Measurements from ENCODE around the gene TP53I11.
A peak's percentile ranks its signal among the peaks of the same experiment; 100 is the strongest.

Gene TP53I11

DNA sequence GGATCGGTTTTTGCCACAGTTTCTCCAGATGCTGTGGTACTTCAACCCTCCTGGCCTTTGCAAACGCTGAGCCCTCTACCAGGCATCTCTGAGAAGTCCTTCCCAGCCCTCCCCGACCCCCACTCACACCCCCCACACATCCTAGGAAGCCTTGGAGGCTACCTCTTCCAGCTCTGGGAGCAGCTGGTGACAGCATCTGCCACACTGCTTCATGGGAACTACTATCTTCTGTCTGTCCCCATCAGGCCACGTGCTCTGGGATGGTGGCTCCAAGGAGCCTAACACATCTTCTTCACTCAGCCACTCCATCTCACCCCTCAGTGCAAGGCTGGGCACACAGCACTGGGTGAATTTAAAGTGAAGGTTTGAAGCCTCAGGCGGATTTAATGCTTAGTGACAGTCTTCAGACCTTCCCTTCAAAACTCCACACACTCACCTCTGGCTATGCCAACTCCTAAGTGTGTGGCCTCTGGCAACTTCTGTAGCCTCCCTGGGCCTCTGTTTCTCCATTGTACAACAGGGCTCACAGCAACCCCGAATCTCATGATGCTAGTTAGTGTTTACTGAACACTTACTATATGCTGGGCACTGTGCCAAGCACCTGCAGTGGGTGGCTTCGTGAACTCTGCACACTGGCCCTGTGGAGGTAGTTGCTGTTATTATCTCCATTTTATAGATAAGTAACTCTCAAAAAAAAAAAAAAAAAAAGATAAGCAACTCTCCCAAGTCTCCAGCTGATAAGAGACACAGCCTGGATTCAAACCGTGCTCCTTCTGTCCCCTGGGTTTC lies 7.3 kb upstream of the TP53I11 start:
- no peak for DNase-seq

DNA sequence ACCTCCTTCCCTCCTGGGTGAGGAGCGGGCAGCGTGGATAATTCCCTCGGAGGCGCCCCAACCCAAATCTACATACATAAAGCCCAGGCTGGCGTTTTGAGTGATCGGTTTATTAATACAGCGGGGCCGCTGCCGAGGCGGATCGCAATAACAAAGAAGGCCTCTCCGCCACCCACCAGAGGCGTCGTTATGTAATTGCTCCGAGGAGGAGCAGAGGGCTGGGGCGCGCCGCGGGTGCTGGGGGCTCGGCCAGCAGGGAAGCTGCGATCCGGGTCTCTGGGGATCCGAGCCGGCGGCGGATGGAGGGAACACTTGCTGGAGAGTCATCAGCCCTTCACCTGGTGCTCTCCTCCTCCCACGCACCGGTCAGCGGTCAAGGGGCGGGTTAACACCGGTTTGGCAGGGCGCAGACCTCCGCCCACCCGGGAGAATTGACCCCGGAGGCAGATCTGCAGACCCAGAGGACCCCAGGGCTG lies 6.4 kb upstream of the TP53I11 start:
- DNase-seq: peak; percentile 48

DNA sequence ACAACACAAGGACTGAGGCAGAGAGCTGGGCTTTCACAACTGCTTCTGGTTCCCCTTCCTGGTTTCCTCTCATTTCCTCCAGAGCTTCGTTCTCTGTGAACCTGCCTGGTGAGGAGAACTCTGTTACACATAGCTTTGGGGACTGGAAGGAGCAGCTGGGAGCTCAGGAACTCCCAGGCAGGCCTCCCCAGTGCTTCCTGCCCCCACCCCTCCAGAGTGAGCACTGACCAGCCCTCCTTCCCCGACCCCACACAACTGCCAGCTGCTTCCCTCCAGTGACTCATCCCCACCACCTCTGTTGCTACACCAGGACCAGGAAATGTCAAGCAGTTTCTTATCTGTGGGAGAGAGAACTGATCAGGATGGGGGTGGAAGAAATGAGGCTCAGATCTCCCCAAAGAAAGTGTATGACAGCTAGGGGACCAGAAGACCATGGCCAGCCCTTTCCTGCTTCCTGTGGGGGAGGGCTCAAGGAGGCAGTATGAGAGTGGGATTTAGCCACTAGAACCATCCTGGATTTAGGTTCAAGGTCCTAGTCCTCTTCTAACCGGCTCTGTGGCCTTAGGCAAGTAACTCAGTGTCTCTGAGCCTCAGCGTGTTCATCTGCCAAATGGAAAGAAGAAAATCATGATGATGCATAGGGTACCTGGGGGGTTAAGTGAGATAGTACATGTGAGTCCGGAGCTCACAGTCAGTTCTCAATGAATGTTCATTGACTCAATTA lies 4.5 kb upstream of the TP53I11 start:
- DNase-seq: no peak

DNA sequence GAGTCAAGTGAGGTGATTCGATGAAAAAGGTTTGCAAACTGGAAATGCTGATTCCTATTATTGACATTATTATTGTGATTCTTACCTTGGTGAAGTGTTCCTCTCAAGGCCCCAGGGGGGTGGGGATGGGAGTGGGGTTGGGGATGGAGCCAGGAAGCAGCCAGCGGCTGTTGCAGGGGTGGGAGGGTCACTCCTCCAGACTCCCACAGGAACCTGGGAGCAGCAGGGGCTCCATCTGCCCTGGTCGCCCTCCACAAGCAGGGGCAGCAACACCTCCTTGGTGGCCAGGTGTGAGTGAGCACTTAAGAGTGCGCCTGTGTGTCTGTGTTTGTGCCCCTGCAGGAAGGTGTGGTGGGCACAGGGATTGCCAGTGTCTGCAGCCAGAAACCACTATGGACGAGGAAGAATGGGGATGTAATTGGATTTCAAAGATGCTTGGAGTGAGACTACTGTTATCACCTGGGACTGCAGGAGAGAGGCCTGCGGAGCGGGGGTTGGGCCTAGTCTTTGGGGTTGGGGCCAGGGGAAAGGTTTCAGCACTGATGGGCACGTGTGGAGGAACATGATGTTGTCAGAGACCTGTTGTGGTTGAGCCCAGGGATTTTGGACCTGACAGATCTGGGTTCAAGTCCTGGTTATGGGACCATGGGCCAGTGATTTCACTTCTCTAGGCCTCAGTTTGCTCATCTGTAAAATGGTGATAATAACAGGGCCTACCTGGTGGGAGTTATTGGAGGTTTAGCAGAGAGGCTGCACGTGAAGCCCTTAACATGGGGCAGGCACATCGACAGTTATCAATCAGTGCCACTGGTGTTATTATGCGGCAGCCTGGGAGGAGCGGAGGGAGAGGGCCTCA lies 3.6 kb upstream of the TP53I11 start:
- no peak for DNase-seq

DNA sequence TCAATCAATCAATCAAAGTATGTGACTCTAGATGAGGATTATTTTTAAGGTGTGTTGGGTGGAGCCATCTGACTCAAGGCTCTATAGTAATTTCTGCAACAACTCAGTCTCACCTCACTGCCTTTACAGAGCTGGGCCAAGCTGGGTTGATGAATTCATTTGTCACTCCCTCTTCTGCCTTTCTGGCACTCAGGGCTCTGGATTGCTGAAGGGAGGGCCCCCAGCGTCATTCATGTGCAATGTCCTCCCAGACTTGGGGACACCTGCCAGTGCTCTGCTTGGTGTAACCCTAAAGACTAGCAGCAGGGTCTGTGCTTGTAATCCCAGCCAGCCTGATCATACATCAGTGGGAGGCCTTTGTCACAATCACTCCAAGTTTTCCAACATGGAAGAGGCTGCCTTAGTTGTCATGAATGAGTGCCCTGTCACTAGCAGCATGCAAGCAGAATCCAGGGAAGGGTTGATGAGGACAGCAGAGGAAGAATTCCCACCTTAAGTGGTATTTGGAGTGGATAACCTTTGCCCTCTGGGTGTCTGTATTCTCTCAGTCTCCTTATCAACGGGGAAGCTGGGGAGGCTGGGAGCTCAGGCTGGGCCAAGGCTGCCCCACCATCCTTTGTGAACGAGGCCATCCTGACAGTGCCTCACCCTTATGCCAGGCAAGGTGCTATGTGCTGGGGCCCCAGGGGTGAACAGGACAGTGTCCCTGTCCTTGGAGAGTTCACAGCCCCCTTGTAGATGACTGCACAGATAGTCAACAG lies 2.0 kb upstream of the TP53I11 start:
- DNase-seq: no peak

DNA sequence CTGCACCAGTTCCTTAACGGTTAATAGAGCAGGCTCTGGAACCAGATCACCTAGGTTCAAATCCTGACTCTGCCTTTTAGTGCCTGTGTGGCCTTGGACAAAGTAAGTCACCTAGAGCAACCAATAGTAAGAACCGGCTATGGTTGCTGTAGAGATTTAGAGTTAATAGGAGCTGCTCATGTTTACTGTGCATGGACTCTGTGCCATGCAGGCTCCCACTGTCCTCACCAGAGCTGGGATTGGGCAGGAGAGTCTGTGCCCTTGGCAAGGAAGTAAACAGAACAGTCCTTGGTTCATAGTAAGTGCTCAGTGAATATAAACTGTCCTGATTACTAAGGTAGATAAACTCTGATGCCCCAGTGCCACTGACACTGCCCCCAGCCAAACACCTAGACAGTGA lies 1.4 kb upstream of the TP53I11 start:
- no peak for DNase-seq

DNA sequence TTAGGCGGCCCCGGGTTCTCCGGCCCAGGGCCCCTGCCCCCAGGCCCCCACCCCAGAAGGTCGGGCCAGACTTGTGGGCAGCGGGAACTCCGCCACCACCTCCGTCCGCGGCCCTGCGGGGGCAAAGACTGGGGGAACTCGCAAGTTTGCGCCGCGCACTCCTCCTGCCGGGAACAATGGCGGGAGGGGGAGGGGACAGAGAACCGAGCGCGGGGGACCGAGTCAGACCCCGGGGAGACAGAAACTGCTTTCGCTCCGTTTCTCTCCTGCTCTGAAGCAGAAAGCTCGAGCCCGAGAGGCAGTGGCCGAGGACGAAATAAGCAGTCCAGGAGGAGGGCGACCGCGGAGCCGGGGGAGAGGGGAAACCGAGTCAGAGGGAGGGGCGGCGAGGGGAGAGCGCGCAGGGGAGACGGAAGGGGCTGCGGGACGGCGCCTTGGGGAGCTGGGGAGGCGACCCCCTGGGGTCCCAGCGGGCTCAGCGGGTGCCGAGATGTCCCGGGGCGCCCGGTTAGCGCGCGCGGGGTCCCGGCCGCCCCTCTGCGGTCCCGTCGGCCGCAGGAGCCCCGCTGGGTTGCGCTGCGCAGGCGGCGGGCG lies 555 bp downstream of the TP53I11 start:
- DNase-seq: peak; percentile 75

DNA sequence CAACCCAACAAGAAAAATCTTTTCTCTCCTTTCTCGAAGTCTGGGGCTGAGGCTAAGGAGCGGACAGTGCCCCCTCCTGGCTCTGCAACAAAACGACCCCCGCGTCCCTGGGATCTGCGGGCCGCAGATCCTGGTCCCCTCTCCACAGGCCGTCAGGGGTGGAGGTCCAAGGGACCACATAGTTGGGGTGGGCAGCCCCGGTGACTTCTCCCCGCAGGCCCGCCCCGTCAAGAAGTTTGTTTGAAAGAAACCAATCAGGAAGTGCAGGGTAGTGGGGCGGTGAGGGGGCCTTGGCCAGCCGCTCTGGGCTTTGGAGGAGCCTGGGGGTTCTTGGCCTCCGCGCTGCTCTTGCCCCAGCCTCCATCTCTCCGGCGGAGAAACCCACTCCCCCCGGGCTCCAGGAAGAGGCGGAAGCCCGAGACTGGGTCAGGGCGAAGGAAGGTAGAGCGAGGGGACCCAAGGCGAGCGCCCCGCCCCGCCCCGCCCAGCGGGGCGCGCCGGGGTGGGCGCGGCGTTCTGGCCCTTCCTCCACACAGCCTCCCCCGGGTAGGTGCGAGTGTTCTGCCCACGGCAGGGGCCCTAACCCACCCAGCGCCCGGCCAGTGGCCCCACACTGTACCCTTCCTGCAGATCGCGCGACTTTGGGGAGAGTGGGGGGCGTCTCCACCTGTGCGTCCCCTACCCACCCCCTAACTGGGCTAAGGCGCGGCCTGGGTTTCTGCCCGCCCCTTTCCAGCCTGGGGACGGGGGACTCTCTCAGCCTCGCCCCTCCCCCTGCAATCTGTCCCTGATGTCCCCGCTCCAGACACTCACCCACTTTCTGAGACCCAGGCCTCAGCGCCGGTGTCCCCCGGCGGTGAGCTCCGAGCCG lies 1.3 kb downstream of the TP53I11 start:
- DNase-seq: peak; percentile 90

DNA sequence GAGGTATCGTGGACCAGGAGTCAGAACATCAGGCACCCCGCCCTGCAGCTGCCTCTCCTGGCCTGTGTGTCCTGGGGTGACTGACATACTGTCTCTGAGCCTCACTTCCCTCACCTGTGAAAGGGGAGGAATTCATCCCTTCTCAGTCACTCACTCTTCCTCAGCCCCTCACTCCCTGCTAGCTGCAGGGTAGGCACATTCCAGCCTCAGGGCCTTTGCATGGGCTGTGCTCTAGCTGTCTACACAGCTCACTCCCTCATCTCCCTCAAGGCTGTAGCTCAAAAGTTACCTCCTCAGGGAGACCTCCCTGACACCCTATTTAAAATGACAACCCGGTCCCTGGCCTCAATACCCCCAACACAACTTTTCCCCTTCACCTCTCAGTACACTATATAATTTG lies 2.5 kb downstream of the TP53I11 start:
- no peak for DNase-seq

DNA sequence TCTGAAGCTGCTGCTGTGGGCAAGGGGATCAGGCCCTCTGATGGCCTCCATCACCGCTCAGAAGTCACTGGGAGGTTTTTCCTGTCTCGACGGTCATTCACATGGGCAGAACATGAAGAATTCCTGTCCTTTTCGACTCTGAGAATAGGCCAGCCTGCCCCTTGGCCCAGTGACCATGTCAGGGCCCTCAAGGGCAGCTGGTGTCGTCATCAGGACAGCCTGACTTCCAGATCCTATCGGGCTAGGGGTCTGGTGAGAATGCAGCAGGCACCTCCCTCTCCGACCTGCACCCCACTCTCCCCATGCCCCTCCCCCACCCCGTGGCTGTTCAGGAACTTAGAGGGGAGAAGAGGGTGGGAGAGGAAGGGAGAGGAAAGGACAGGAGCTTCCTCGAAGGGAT lies 3.6 kb downstream of the TP53I11 start:
- DNase-seq: no peak

DNA sequence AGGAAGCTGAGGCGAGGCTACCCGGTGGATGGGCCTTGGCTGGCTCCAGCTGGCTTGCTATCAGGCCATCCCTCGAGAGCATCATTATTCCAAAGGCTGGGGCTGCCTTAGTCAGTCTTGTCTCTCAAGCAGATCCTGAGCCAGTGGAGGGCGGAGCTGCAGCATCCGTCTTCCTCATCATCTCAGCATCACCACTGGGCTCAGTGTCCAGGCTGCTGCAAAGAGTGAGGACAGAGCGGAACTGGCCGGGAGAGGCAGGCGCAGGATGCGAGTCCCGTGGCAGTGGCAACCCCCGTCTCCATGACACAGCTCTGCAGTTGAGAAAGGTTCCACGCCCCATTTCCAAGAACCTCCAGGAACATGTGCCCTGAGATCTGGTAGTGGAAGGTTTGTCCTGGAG lies 4.4 kb downstream of the TP53I11 start:
- no peak for DNase-seq

DNA sequence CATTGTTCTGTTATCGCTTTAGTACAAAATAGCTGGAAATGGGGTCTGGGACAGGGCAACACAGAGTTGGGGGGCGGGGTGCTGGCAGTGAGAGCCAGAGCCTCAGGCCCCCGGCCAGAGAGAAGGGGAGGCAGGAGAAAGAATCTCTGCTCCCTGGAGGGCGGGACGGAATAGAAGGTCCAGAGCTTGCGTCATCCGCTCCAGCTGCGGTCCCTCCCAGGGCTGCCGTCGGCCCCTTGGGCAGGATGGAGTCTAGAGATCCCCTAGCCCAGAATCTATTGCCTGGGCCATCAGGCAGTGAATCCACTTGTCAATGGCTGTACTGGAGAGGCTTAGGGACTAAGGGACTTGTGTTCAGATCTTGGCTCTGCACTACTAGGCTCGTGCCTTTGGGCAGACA lies 5.0 kb downstream of the TP53I11 start:
- DNase-seq: no peak

DNA sequence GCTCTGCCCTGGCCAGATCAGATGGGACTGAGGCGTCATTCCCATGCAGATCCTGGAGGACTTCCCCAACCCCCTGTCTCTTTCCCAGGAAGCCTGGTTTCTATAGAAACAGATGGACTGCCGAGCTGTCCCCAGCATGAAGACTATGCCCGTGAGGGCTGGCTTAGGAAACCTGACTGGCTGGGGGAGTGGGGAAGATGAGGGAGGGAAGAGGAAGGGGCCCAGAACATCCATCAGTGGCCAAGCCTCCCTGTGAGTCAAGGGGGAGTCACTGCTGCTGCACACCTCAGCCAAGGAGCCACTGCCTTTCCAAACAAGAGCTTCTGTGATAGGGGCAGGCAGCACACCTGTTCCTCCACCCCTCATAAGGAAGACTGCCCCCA lies 5.8 kb downstream of the TP53I11 start:
- no peak for DNase-seq

DNA sequence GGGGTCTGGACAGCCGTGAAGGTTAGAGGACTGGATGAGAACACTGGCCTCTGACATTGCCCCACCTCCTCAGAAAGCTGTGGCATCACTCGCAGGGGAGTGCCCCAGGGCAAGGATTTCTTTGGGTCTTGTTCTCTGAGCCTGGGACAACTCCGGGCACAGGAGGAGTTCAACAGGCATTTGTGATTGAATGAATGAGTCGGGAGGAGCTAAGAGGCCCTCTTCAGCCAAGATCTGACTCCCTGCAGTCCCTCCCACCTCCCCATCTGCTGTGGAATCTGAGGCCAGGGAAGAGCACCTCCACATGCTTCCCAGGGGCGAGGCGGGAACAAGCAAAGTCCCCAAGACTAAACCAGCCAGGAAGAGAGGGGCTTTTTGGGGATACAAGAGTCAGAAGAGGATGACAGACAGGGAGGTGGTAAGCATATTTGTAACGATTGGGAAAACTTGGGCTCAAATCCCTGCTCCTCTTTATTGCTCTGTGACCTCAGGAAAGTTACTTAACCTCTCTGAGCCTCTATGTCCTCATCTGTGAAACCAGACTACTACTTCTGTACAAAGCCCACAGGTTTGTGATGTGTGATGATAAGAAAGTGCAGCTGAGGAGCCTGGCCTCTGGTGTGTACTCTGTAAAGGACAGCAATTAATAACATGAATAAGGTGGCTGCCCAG lies 6.4 kb downstream of the TP53I11 start:
- DNase-seq: no peak

DNA sequence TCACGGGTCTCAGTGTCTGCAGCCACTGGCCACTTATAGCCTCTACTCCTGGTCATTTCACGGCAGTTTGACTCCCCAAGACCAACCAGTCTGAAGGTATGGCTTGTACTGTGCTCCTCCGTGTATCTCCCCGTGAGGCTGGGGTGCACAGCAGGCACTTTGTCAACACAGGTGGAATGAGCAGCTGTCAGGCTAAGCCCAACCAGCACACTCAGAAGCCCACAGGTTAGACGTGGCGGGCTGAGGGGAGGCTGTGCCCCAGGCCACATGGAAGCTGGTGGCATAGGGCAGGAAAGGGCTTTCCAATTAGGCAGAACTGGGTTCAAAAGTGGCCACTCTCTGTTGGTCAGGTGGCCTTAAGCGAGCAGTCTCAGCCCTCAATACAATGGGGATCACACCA lies 7.0 kb downstream of the TP53I11 start:
- DNase-seq: no peak

DNA sequence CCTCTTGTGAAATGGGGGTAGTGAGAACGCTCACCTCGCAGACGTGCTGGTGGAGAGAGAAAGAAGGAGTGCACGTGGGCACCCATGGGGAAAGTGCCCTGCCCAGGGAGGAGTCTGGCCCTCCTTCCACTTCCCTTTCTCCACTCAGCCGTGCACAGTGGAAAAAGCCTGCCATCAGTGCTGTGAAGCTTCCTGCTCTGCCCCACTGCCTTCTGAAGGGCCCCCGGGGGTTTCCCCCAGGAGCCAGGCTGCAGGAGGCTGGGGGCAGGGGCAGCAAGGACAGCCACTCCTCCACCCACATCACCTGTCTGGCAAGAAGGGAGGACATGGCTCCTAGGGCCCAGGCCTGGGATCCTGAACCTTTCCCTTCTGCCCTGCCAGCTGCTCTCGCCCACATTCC lies 7.6 kb downstream of the TP53I11 start:
- DNase-seq: peak; percentile 51

DNA sequence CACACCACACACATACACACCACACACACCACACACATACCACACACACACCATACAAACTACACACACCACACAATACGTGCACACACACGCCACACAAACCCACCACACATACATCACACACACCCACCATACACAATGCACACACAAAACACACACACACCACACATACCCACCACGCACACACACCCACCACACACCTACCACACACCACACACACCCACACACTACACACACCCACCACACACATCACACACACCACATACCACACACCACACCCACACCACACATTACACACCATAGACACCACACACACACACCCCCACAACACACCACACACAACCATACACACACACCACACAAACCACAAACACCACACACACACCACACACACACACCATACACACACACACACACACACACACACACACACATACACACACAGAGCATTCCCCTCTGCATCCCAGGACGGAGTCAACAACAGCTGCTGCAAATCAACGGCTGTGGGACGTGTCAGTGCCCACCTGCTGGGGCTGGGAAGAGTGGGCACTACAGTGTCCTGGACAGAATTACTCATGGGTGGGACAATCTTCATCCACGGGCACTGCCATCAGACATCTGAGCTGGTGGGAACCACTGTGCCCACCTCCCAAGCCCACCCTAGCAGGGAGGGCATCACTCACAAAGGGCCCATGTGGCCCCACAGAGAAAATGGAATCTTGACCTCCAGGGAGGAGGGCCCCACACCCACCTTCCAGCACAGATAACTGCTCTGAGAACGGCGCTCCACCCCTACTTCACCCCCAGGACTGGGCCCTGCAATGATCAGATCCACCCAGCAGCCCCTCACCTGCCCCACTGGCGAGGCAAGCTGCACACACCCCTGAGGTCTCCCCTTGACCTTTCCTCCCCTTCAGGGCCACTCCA lies 8.4 kb downstream of the TP53I11 start:
- no peak for DNase-seq

DNA sequence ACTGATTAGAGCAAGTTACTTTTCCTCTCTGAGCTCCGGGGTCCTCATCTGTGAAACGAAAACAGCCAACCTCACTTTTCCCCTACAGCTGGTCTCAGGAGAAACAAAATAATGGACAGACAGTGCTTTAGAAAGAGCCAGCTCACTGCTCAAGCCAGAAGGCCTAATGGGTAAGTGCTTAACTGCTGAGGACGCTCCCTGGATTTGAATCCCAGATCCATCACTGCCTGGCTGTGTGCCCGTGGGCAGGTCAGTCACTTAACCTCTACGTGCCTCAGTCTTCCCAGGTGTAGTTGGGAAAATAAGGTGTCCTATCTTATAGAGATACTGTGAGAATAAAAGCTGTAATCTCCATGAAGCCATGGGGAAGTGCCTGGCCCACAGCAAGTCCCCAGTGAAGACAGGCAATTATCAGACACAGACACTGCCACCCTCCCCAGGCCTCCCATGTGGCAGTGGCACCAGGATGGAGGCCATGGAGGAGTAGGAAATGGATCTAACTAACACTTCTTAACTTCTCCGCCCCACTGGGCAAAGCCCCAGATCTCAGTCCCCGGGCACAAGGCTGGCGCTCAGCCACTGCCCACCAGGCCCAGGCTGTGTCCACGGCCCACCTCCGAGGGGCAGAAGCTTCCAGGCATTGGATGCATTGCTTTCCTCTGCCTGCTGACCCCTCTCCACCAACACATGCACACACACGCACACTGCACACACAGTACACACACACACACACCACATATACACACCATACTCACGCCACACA lies 9.2 kb downstream of the TP53I11 start:
- no peak for DNase-seq

Data from right kidney (tissue), 1 donor.